Activated T-helper 17 cell treated with anti-CD3 and anti-CD28 coated beads, Interleukin-2, amount 50 U/mL, for 72 hours (primary cell): ENCODE data around the gene CLIC4. TPM values are rescaled to one million over a fixed set of nuclear protein-coding genes. Genes with fewer than 3 reads are reported as not detected.
"Not testable (repeated sequence)": the region's sequence is repeated elsewhere in the genome, so short reads cannot be mapped to it uniquely, and the experiment has no call there.

Source experiments
- ATAC-seq: fragments of 150-1000 bp; cut with Tn5 transposase; replicated peaks from 2 replicates; pipeline ENCODE4 v1.10.0; 2021; ENCODE audit warnings: mild to moderate bottlenecking, moderate library complexity
- H3K27ac Mint-ChIP-seq: one replicate; pipeline ENCODE4 v1.8.0; 2022; ENCODE audit warnings: mixed read lengths
- H3K27me3 Mint-ChIP-seq: one replicate; pipeline ENCODE4 v1.8.0; 2022; ENCODE audit warnings: mixed read lengths
- H3K36me3 Mint-ChIP-seq: one replicate; pipeline ENCODE4 v1.8.0; 2022; ENCODE audit warnings: low read depth, mild to moderate bottlenecking, mixed read lengths
- H3K4me1 Mint-ChIP-seq: one replicate; pipeline ENCODE4 v1.8.0; 2022; ENCODE audit warnings: mixed read lengths
- H3K4me3 Mint-ChIP-seq: one replicate; pipeline ENCODE4 v1.8.0; 2022; ENCODE audit warnings: mild to moderate bottlenecking, mixed read lengths
- H3K9me3 Mint-ChIP-seq: one replicate; pipeline ENCODE4 v1.8.0; 2022; ENCODE audit warnings: mixed read lengths
- total RNA-seq, 2 donors: library from RNA; stranded (reverse); gene quantifications; one replicate each; pipeline ENCODE4 v1.2.3, GENCODE V29; 2022

CLIC4 gene
- total RNA-seq, 2 donors from 2014 or later, result 8.9 to 13.8 TPM

- Mint-ChIP-seq H3K4me1 (no peaks in the 10 kb centered on the region), H3K27me3 (no peaks in the 10 kb centered on the region), H3K4me3 (no peak overlapping the region), H3K36me3 (peaks cover 7% of the 10 kb centered on the region), H3K9me3 (peaks cover 19% of the 10 kb centered on the region), H3K27ac (no peak overlapping the region)
- no peak for ATAC-seq
Observed at GRCh38 chr1:24888061-24888970, 143.1 kb downstream of the CLIC4 start.

GRCh38 chr1:24888971-24889676, 143.9 kb downstream of the CLIC4 start:
- no peak overlapping the region for H3K27ac Mint-ChIP-seq
- no peaks in the 10 kb centered on the region for H3K27me3 Mint-ChIP-seq
- ATAC-seq, result no peak
- no peaks in the 10 kb centered on the region for H3K4me1 Mint-ChIP-seq
- H3K36me3 Mint-ChIP-seq, result peaks cover 7% of the 10 kb centered on the region
- H3K4me3 Mint-ChIP-seq, result no peak overlapping the region
- peaks cover 18% of the 10 kb centered on the region for H3K9me3 Mint-ChIP-seq

- H3K36me3 Mint-ChIP-seq, result peaks cover 7% of the 10 kb centered on the region
- no peak for ATAC-seq
- no peak overlapping the region for H3K27ac Mint-ChIP-seq
- no peaks in the 10 kb centered on the region for H3K27me3 Mint-ChIP-seq
- H3K4me1 Mint-ChIP-seq, result no peaks in the 10 kb centered on the region
- peaks cover 9% of the 10 kb centered on the region for H3K9me3 Mint-ChIP-seq
- H3K4me3 Mint-ChIP-seq, result no peak overlapping the region
Observed at GRCh38 chr1:24890887-24891286, 145.6 kb downstream of the CLIC4 start.

GRCh38 chr1:24891367-24891766, 146.1 kb downstream of the CLIC4 start:
- ATAC-seq, H3K4me1 Mint-ChIP-seq, H3K9me3 Mint-ChIP-seq, H3K27me3 Mint-ChIP-seq, H3K4me3 Mint-ChIP-seq, H3K27ac Mint-ChIP-seq, H3K36me3 Mint-ChIP-seq: not testable (repeated sequence)

- H3K27ac Mint-ChIP-seq, result no peak overlapping the region
- peaks cover 7% of the 10 kb centered on the region for H3K36me3 Mint-ChIP-seq
- peaks cover 9% of the 10 kb centered on the region for H3K9me3 Mint-ChIP-seq
- no peak for ATAC-seq
- peaks cover 7% of the 10 kb centered on the region for H3K4me1 Mint-ChIP-seq
- H3K27me3 Mint-ChIP-seq, result no peaks in the 10 kb centered on the region
- H3K4me3 Mint-ChIP-seq, result no peak overlapping the region
Observed at GRCh38 chr1:24892188-24893153, 147.2 kb downstream of the CLIC4 start.

- Mint-ChIP-seq H3K9me3 (peaks cover 9% of the 10 kb centered on the region), H3K27ac (no peak overlapping the region), H3K36me3 (peaks cover 13% of the 10 kb centered on the region), H3K4me1 (peaks cover 11% of the 10 kb centered on the region), H3K4me3 (no peak overlapping the region), H3K27me3 (no peaks in the 10 kb centered on the region)
- no peak for ATAC-seq
Observed at GRCh38 chr1:24893431-24893830, 148.2 kb downstream of the CLIC4 start.

Other genes starting within 250 kb of the CLIC4 start
- gene RCAN3, start 242.6 kb upstream of the CLIC4 start, total RNA-seq, result 10 to 100 TPM; 38.6 to 54.6 TPM
- not detected for gene NCMAP, start 189.4 kb upstream of the CLIC4 start, total RNA-seq
- gene SRRM1, start 102.1 kb upstream of the CLIC4 start, total RNA-seq, result 100 to 1,000 TPM; 151 to 223 TPM
- gene RUNX3, start 184.8 kb downstream of the CLIC4 start, total RNA-seq, result 100 to 1,000 TPM; 116 to 145 TPM